Hepatocyte (in vitro differentiated cells): Measurements from ENCODE around the gene ELK3. TPM values are rescaled to one million over a fixed set of nuclear protein-coding genes. Genes with fewer than 3 reads are reported as not detected.

Experiments used
- DNase-seq: peaks from one replicate; pipeline ENCODE4 v3.0.0-alpha.2; 2016; ENCODE audit warnings: low spot score
- H2AFZ ChIP-seq: fragments of 200-600 bp; sonication (generic); 2 replicates; pipeline ENCODE4 v1.6.0; 2016; ENCODE audit warnings: antibody characterized with exemption, mild to moderate bottlenecking
- H3K27ac ChIP-seq: fragments of 200-600 bp; sonication (generic); 2 replicates; pipeline ENCODE4 v1.5.1; 2016; ENCODE audit warnings: mild to moderate bottlenecking
- H3K27me3 ChIP-seq: fragments of 200-600 bp; sonication (generic); 2 replicates; pipeline ENCODE4 v1.6.1; 2016
- H3K36me3 ChIP-seq: fragments of 200-600 bp; sonication (generic); replicated peaks from 2 replicates; pipeline ENCODE4 v1.5.1; 2016; ENCODE audit warnings: low read depth; ENCODE audit not compliant: insufficient read depth
- H3K4me1 ChIP-seq: fragments of 200-600 bp; sonication (generic); 2 replicates; pipeline ENCODE4 v1.5.1; 2016; ENCODE audit warnings: mild to moderate bottlenecking, moderate library complexity; ENCODE audit not compliant: insufficient read depth
- H3K4me2 ChIP-seq: fragments of 200-600 bp; sonication (generic); 2 replicates; pipeline ENCODE4 v1.6.0; 2016
- H3K4me3 ChIP-seq: fragments of 200-600 bp; sonication (generic); 2 replicates; pipeline ENCODE4 v1.5.1; 2016; ENCODE audit warnings: mild to moderate bottlenecking
- H3K79me2 ChIP-seq: fragments of 200-600 bp; sonication (generic); 2 replicates; pipeline ENCODE4 v1.6.0; 2017; ENCODE audit warnings: mild to moderate bottlenecking
- H3K9me2 ChIP-seq: fragments of 200-600 bp; sonication (generic); replicated peaks from 2 replicates; pipeline ENCODE4 v1.6.0; 2017; ENCODE audit warnings: mild to moderate bottlenecking; ENCODE audit not compliant: insufficient read depth
- H3K9me3 ChIP-seq: fragments of 200-600 bp; sonication (generic); 2 replicates; pipeline ENCODE4 v1.5.1; 2016; ENCODE audit warnings: low read depth, mild to moderate bottlenecking
- H4K20me1 ChIP-seq: fragments of 200-600 bp; sonication (generic); 2 replicates; pipeline ENCODE4 v1.6.0; 2016; ENCODE audit warnings: mild to moderate bottlenecking; ENCODE audit not compliant: insufficient read depth, poor library complexity, severe bottlenecking
- EZH2 ChIP-seq: fragments of 200-600 bp; sonication (generic); IDR thresholded peaks from 2 replicates; pipeline ENCODE4 v1.6.1; 2016; ENCODE audit warnings: antibody characterized with exemption, mild to moderate bottlenecking, borderline replicate concordance
- EZH2phosphoT487 ChIP-seq: fragments of 200-600 bp; sonication (generic); IDR thresholded peaks from one replicate; pipeline ENCODE4 v1.6.1; 2018; ENCODE audit warnings: antibody characterized with exemption, mild to moderate bottlenecking, low read depth, moderate library complexity; ENCODE audit not compliant: unreplicated experiment, severe bottlenecking
- WGBS: methylation state at CpG from one replicate; pipeline ENCODE4 v1.1.6; 2016; ENCODE audit warnings: low lambda C conversion rate; ENCODE audit errors: missing lambda C conversion rate; 5-methylcytosine and 5-hydroxymethylcytosine counted together
- polyA plus RNA-seq: library from polyadenylated mRNA; unstranded; fragments of >200 nt; fragmentation: Nextera tagmentation; extraction: Ambion mirVana; gene quantifications from 2 replicates; pipeline ENCODE4 v1.2.1, GENCODE V29; 2016
- total RNA-seq: library from RNA; depleted of rRNA; stranded (reverse); fragments of >200 nt; gene quantifications from 2 replicates; pipeline ENCODE4 v1.2.3, GENCODE V29; 2014
- TF ChIP-seq, protein P1 (sequence below): fragments of 200-600 bp; sonication (generic); IDR thresholded peaks from 2 replicates; pipeline ENCODE4 v1.5.1; 2016; ENCODE audit warnings: antibody characterized with exemption, mild to moderate bottlenecking; ENCODE audit not compliant: poor library complexity

ELK3 gene
- total and polyA plus RNA-seq, 2 experiments from 2014 or later: 12.1 to 12.9 TPM

DNA sequence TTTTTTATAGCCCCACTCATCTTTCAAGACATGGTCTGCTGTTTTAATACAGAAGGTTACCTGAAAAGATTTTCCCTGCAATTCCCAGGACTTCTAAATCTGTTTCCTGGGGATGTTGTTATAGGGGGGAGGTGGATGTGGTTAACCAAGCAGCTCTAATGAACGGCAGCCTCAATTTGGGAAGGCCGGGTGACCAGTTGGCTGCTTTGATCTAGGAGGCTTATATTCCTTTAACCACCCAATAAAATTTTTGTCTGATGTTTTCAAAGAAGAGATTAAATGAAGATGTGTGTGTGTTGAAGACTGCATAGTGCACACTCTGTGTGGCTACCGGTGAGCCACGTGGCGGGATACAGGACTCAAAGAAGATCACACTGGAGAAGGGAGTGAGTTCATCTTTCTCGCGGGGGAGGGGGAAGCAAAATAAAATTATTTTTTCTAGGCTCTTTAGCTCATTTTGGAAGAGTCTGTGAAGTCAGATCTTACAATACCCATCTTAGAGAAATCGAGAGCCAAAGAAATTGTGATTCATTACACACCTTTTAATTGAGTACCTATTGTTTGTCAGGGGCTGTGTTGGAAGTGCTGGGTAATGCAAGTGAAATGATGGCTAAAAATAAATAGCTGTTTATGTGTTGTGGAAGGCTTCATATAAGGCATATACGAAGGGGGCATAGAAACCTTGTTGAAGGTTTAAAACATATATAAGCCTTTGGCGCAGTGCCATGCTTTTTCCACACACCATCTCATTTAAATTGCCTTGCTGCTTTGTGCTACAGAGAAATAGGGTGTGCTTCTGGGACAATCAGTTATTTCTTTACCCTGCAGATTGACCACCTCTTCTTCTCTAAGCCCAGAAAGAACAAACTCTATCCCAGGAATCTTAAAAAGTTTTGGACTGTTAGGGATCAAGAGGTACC lies 18.5 kb downstream of the ELK3 start:
- H3K27me3 ChIP-seq: no peaks in the 10 kb centered on the region
- no peaks in the 10 kb centered on the region for H3K9me2 ChIP-seq
- no peaks in the 10 kb centered on the region for H4K20me1 ChIP-seq
- H3K9me3 ChIP-seq: no peaks in the 10 kb centered on the region
- H3K79me2 ChIP-seq: peaks cover 6% of the 10 kb centered on the region
- no peak overlapping the region for H2AFZ ChIP-seq
- H3K36me3 ChIP-seq: no peaks in the 10 kb centered on the region
- no peaks in the 10 kb centered on the region for H3K4me1 ChIP-seq
- WGBS: 70% methylated on average over 10 of the region's 10 CpGs
- H3K27ac ChIP-seq: no peak overlapping the region
- H3K4me2 ChIP-seq: no peak overlapping the region
- TF ChIP-seq EZH2phosphoT487 (no peak), EZH2 (no peak)
- TF ChIP-seq, protein P1, sequence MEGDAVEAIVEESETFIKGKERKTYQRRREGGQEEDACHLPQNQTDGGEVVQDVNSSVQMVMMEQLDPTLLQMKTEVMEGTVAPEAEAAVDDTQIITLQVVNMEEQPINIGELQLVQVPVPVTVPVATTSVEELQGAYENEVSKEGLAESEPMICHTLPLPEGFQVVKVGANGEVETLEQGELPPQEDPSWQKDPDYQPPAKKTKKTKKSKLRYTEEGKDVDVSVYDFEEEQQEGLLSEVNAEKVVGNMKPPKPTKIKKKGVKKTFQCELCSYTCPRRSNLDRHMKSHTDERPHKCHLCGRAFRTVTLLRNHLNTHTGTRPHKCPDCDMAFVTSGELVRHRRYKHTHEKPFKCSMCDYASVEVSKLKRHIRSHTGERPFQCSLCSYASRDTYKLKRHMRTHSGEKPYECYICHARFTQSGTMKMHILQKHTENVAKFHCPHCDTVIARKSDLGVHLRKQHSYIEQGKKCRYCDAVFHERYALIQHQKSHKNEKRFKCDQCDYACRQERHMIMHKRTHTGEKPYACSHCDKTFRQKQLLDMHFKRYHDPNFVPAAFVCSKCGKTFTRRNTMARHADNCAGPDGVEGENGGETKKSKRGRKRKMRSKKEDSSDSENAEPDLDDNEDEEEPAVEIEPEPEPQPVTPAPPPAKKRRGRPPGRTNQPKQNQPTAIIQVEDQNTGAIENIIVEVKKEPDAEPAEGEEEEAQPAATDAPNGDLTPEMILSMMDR: no peak
- DNase-seq: no peak
- no peak overlapping the region for H3K4me3 ChIP-seq

DNA sequence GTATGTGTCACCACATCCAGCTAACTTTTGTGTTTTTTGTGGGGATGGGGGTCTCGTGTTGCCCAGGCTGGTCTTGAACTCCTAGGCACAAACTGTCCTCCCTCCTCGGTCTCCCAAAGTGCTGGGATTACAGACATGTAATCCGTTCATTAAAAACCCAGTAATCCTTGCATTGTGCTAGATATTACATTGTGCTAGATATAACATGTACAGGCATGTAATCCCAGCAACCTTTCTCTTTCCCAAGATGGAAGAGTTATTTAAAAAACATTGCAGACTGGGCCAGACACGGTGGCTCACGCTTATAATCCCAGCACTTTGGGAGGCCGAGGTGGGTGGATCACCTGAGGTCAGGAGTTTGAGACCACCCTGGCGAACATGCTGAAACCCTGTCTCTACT lies 19.7 kb downstream of the ELK3 start:
- no peaks in the 10 kb centered on the region for H3K27me3 ChIP-seq
- peaks cover 2% of the 10 kb centered on the region for H3K79me2 ChIP-seq
- no peak overlapping the region for H3K4me2 ChIP-seq
- no peaks in the 10 kb centered on the region for H3K4me1 ChIP-seq
- H2AFZ ChIP-seq: no peak overlapping the region
- no peak for TF ChIP-seq EZH2
- TF ChIP-seq, protein P1: no peak
- no peak for TF ChIP-seq EZH2phosphoT487
- H3K9me2 ChIP-seq: no peaks in the 10 kb centered on the region
- no peak overlapping the region for H3K4me3 ChIP-seq
- H3K9me3 ChIP-seq: no peaks in the 10 kb centered on the region
- no peak for DNase-seq
- WGBS: 77% methylated on average over 7 of the region's 7 CpGs
- no peaks in the 10 kb centered on the region for H4K20me1 ChIP-seq
- no peaks in the 10 kb centered on the region for H3K36me3 ChIP-seq
- H3K27ac ChIP-seq: no peak overlapping the region

DNA sequence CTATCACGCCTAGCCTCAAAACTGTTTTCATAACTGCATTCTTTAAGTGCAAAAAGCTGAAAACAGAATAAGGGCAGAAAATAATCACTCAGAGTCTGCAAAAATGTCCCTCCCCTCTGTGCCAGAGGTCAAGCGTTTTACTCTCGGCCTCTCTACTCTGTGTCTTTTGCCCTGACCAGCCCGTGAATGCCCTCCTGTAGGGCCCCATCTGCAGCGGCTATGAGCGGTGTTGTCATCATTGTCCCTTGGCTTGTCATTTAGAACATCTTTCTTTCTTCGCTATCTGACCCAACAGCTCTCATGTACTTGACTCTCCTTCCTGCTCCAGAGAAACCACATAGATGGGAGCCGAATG lies 21.7 kb downstream of the ELK3 start:
- no peak overlapping the region for H3K27ac ChIP-seq
- no peak for DNase-seq
- H3K9me2 ChIP-seq: no peaks in the 10 kb centered on the region
- H3K4me1 ChIP-seq: peaks cover 5% of the 10 kb centered on the region
- no peak overlapping the region for H3K4me3 ChIP-seq
- H3K79me2 ChIP-seq: peaks cover 2% of the 10 kb centered on the region
- no peak for TF ChIP-seq EZH2
- H3K4me2 ChIP-seq: no peak overlapping the region
- H4K20me1 ChIP-seq: no peaks in the 10 kb centered on the region
- no peak overlapping the region for H2AFZ ChIP-seq
- H3K9me3 ChIP-seq: no peaks in the 10 kb centered on the region
- 91% methylated on average over 8 of the region's 8 CpGs for WGBS
- no peaks in the 10 kb centered on the region for H3K27me3 ChIP-seq
- no peaks in the 10 kb centered on the region for H3K36me3 ChIP-seq

DNA sequence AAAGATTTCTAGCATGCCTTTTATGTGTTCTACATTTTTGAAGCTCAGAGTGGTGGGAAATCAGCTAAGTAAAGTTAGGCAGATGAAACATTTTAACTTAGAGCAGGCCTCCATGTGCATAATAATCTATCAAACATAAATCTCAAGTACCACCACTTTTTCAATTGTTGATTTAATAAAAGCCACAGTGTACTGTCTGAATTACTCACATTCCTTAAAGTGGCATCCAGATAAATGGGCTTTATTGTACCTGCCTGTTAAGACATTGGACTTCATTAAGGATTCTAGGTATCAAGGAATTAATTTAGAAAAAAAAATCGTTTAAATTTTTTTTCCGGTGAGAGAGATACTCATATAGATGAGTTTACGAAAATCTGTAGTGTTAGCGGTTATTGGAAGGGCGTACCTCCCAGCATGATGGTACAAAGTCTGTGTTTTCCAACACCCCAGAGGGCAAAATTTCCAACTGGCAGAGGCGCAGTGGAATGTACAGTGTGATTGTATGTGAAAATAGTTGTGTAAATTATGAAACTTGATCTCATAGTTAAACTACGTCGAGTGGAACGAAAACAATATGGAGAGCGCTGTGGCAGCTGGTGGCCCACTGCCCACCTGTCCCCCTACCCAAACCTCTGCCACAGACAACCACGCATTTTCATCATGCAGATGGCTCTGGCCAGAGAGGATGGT lies 25.0 kb downstream of the ELK3 start:
- Histone ChIP-seq H3K4me1 (peaks cover 5% of the 10 kb centered on the region), H3K9me2 (no peaks in the 10 kb centered on the region), H3K36me3 (no peaks in the 10 kb centered on the region), H3K4me3 (no peak overlapping the region), H3K9me3 (no peaks in the 10 kb centered on the region), H3K27ac (peak overlapping the region; percentile 63), H4K20me1 (no peaks in the 10 kb centered on the region), H3K79me2 (peaks cover 2% of the 10 kb centered on the region), H2AFZ (no peak overlapping the region), H3K27me3 (no peaks in the 10 kb centered on the region), H3K4me2 (peak overlapping the region; percentile 0)
- TF ChIP-seq EZH2phosphoT487: no peak
- TF ChIP-seq, protein P1: no peak
- TF ChIP-seq EZH2: no peak
- WGBS: 89% methylated on average over 11 of the region's 11 CpGs
- no peak for DNase-seq
